CD4-positive, alpha-beta T cell (primary cell): ENCODE data around the gene RUFY2. TPM values are rescaled to one million over a fixed set of nuclear protein-coding genes. Genes with fewer than 3 reads are reported as not detected.

Experiments used
- ATAC-seq: fragments of 200-7000 bp; cut with Tn5 transposase; one replicate; pipeline ENCODE4 v1.10.0; 2022; ENCODE audit warnings: mild to moderate bottlenecking; ENCODE audit not compliant: poor library complexity
- CTCF ChIA-PET: fragments of 350-600 bp; sonication (Branson Sonifier 250); formaldehyde crosslinking; loops from one replicate; lab custom pipeline; 2021; ENCODE audit warnings: antibody characterized with exemption, inconsistent platforms; lab: Charles Lee
- POLR2A ChIA-PET: fragments of 350-600 bp; sonication (Branson Sonifier 250); formaldehyde crosslinking; loops from one replicate; lab custom pipeline; 2021; ENCODE audit warnings: antibody characterized with exemption, inconsistent platforms; lab: Charles Lee
- DNase-seq, 14 experiments: peaks; one replicate each; pipeline ENCODE4 v3.0.0-alpha.2; 2013 to 2020; ENCODE audit warnings: mixed read lengths in 2 of 14
- H3K27ac ChIP-seq, 2 donors: one replicate each; pipeline versions ENCODE4 v1.5.1 to v1.7.0; 2013; ENCODE audit warnings: low read length in 2 of 2, low read depth in 1 of 2, mild to moderate bottlenecking in 1 of 2
- H3K27me3 ChIP-seq, 2 experiments: 1 replicate in 1 of 2; 2 replicates in 1 of 2; pipeline versions ENCODE4 v1.6.1 to v1.7.0; 2013; ENCODE audit warnings: low read length in 2 of 2, control low read depth in 1 of 2, mild to moderate bottlenecking in 1 of 2, moderate library complexity in 1 of 2; ENCODE audit not compliant: insufficient read depth in 2 of 2, control insufficient read depth in 1 of 2
- H3K36me3 ChIP-seq: one replicate; pipeline ENCODE4 v1.6.1; 2013; ENCODE audit warnings: low read length, control low read depth; ENCODE audit not compliant: insufficient read depth
- H3K4me1 ChIP-seq: one replicate; pipeline ENCODE4 v1.6.1; 2013; ENCODE audit warnings: low read length, control low read depth; ENCODE audit not compliant: insufficient read depth
- H3K4me3 ChIP-seq: one replicate; pipeline ENCODE4 v1.5.1; 2013; ENCODE audit warnings: mild to moderate bottlenecking, low read length, moderate library complexity
- H3K9me3 ChIP-seq, 2 experiments: 1 replicate in 1 of 2; 2 replicates in 1 of 2; pipeline versions ENCODE4 v1.6.1 to v1.7.0; 2013; ENCODE audit warnings: low read length in 2 of 2, mild to moderate bottlenecking in 2 of 2, control low read depth in 1 of 2, moderate library complexity in 1 of 2; ENCODE audit not compliant: control insufficient read depth in 1 of 2, insufficient read depth in 1 of 2
- H3K27ac Mint-ChIP-seq: one replicate; pipeline ENCODE4 v1.8.0; 2020; ENCODE audit warnings: mixed read lengths
- H3K27me3 Mint-ChIP-seq: one replicate; pipeline ENCODE4 v1.8.0; 2021; ENCODE audit warnings: mixed read lengths
- H3K36me3 Mint-ChIP-seq: one replicate; pipeline ENCODE4 v1.8.0; 2021; ENCODE audit warnings: low read depth, mixed read lengths
- H3K4me1 Mint-ChIP-seq: one replicate; pipeline ENCODE4 v1.8.0; 2021; ENCODE audit warnings: low read depth, mixed read lengths
- H3K4me3 Mint-ChIP-seq: one replicate; pipeline ENCODE4 v1.8.0; 2020; ENCODE audit warnings: mild to moderate bottlenecking, mixed read lengths
- H3K9me3 Mint-ChIP-seq: one replicate; pipeline ENCODE4 v1.8.0; 2020; ENCODE audit warnings: mixed read lengths
- intact Hi-C, 2 experiments: fragments of 100-400 bp; cut with DNase I in 1 of 2; cut with micrococcal nuclease in 1 of 2; formaldehyde crosslinking; loops; one replicate each; pipeline versions ENCODE4 v1.15.1 to v1.9.0; 2023 to 2025; cut with DNase I, micrococcal nuclease
- total RNA-seq, 174 experiments: library from RNA in 2 of 174; stranded (reverse) in 2 of 174; gene quantifications; one replicate each; pipeline ENCODE4 v1.2.3 and lab custom pipeline; 2021 to 2026
- TF ChIP-seq, protein P1 (sequence below): fragments of 200-600 bp; IDR thresholded peaks from one replicate; pipeline ENCODE4 v1.8.0; 2022; ENCODE audit warnings: antibody characterized with exemption, mild to moderate bottlenecking

The RUFY2 gene
- total RNA-seq, 2 experiments from 2014 or later, result 10.7 to 14.8 TPM

DNA sequence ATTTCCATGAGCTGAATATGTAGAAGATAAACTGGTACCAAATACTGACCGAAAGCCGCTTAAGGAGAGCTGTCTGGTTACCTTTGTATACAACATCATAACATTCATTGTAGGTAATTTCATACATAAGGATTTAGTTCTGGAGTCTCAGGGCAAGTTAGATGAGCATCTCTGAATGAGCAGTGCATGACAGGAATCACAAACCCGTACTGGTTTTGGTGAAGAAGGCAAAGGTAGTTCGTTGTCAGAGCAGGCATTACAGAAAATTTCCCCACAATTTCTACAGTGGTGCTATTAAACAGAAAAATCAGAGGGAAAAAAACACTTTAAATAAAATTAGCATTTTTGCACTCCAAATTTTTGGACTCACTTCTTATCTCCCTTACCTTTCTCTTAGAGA, 61.5 kb downstream of the RUFY2 start:
- Histone ChIP-seq H3K36me3 (peaks cover 55% of the 10 kb centered on the region), H3K27ac (no peak overlapping the region), H3K4me1 (peaks cover 3% of the 10 kb centered on the region), H3K9me3 (no peaks in the 10 kb centered on the region), H3K4me3 (no peak overlapping the region), H3K27me3 (no peaks in the 10 kb centered on the region)
- Mint-ChIP-seq H3K27me3 (no peaks in the 10 kb centered on the region), H3K4me1 (peaks cover 6% of the 10 kb centered on the region), H3K36me3 (peaks cover 72% of the 10 kb centered on the region), H3K9me3 (no peaks in the 10 kb centered on the region), H3K4me3 (no peak overlapping the region), H3K27ac (peak overlapping the region; percentile 12)
- ATAC-seq (no peak), DNase-seq (no peak)
- intact Hi-C loops, result no loop called here
- POLR2A ChIA-PET, result interaction anchor here (1.3 kb wide), 1 partner anchor 14 kb away, joined by 5 read pairs; the partner anchor contains the start of gene HNRNPH3
- TF ChIP-seq, protein P1, sequence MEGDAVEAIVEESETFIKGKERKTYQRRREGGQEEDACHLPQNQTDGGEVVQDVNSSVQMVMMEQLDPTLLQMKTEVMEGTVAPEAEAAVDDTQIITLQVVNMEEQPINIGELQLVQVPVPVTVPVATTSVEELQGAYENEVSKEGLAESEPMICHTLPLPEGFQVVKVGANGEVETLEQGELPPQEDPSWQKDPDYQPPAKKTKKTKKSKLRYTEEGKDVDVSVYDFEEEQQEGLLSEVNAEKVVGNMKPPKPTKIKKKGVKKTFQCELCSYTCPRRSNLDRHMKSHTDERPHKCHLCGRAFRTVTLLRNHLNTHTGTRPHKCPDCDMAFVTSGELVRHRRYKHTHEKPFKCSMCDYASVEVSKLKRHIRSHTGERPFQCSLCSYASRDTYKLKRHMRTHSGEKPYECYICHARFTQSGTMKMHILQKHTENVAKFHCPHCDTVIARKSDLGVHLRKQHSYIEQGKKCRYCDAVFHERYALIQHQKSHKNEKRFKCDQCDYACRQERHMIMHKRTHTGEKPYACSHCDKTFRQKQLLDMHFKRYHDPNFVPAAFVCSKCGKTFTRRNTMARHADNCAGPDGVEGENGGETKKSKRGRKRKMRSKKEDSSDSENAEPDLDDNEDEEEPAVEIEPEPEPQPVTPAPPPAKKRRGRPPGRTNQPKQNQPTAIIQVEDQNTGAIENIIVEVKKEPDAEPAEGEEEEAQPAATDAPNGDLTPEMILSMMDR, result no peak
- CTCF ChIA-PET, result interaction anchor here (0.6 kb wide), 1 partner anchor 496 kb away, joined by 3 read pairs; no protein-coding TSS in a partner anchor

DNA sequence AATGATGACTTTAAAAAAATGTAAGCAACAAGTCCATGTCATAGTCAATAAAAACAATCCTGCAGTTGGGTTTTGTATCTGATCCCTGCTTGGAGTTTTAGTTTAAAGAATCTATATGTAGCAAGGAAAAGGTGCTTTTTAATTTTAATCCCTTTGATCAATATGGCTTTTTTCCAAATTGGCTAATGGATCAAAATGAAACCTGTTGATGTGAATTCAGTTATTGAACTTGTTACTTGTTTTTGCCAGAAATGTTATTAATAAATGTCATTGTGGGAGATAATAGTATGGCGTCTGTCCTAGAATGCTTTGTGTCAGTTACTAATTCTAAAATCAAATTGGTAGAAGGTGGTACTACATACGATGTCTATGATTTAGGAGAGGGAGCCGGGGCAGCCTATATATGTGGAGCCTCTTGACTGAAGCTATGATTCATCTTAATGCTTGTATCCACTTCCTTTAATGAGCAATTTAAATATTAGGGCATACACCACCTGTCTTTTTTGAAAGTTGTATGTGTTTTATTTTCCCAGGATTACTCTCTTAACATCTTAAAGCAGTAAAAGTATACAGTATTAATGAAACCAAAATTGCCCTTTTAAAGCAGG, 64.1 kb downstream of the RUFY2 start:
- DNase-seq, result no peak
- intact Hi-C loops, result no loop called here
- Histone ChIP-seq H3K4me1 (no peaks in the 10 kb centered on the region), H3K9me3 (no peaks in the 10 kb centered on the region), H3K27ac (no peak overlapping the region), H3K36me3 (peaks cover 80% of the 10 kb centered on the region), H3K27me3 (no peaks in the 10 kb centered on the region), H3K4me3 (no peak overlapping the region)
- Mint-ChIP-seq H3K36me3 (peaks cover 82% of the 10 kb centered on the region), H3K9me3 (no peaks in the 10 kb centered on the region), H3K4me1 (peaks cover 16% of the 10 kb centered on the region), H3K27me3 (no peaks in the 10 kb centered on the region), H3K4me3 (no peak overlapping the region), H3K27ac (peak overlapping the region; percentile 15)
- POLR2A ChIA-PET, result interaction anchor here (1.0 kb wide), 1 partner anchor 9 kb away, joined by 5 read pairs; no protein-coding TSS in a partner anchor
- TF ChIP-seq, protein P1, result no peak
- ATAC-seq, result no peak
- CTCF ChIA-PET, result no interaction called here

DNA sequence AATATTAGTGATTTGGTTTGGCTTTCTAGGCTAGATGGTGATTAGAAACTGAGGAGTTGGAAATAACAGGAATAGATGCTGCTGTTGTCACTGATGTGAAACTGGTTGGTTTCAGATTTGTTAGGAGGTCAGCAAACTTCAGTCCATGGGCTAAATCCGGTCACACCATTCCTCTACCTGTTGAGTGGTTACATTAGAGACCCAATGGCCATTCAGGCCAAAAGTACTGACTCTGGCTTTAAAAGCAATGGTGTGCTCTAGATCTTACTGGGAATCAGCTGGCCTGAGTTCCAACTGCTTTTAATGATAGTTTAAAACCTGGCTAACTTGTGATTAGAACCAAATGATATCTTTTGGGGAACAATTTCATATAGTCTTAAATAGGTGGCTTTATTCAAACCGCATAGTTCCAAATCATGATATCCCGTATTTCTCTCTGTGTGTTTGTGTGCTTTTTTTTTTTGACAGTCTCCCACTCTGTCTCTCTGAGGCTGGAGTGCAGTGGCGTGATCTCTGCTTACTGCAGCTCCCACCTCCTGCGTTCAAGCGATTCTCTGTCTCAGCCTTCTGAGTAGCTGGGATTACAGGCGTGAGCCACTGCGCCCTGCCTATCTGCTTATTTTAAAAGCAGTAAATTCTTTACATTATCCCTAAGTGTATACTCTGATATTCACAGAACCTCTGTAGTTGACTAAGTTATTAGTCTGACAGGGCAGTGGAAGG, 66.6 kb downstream of the RUFY2 start:
- peaks cover 78% of the 10 kb centered on the region for H3K36me3 ChIP-seq
- TF ChIP-seq, protein P1, result no peak
- H3K9me3 ChIP-seq, result no peaks in the 10 kb centered on the region
- ChIA-PET POLR2A (interaction anchor here (1.2 to 2.0 kb wide), 2 partner anchors 9 to 455 kb away, joined by 6 to 7 read pairs; partner anchors contain the start of gene HNRNPH3), CTCF (interaction anchor here (1.0 kb wide), 1 partner anchor 128 kb away, joined by 3 read pairs; no protein-coding TSS in a partner anchor)
- no peak overlapping the region for H3K4me3 ChIP-seq
- H3K4me1 Mint-ChIP-seq, result peaks cover 41% of the 10 kb centered on the region
- ATAC-seq (no peak), DNase-seq (no peak)
- H3K4me1 ChIP-seq, result peaks cover 6% of the 10 kb centered on the region
- no peak overlapping the region for H3K27ac ChIP-seq
- peaks cover 92% of the 10 kb centered on the region for H3K36me3 Mint-ChIP-seq
- H3K4me3 Mint-ChIP-seq, result no peak overlapping the region
- H3K9me3 Mint-ChIP-seq, result no peaks in the 10 kb centered on the region
- H3K27me3 ChIP-seq, result no peaks in the 10 kb centered on the region
- H3K27me3 Mint-ChIP-seq, result no peaks in the 10 kb centered on the region
- intact Hi-C loops, result no loop called here
- H3K27ac Mint-ChIP-seq, result peak overlapping the region; percentile 24
